ENCODE measurements around the gene NFATC2. TPM values are rescaled to one million over a fixed set of nuclear protein-coding genes. Genes with fewer than 3 reads are reported as not detected.
"Not testable (repeated sequence)": the region's sequence is repeated elsewhere in the genome, so short reads cannot be mapped to it uniquely, and the experiment has no call there.

Gene NFATC2
- total RNA-seq, 4 donors from 2014 or later: 1.6 to 3.9 (median 2.8) TPM

- DNase-seq: peak; percentile 35 to 45
- TF ChIP-seq POLR2A (IDR thresholded peaks at IDR 0.05): peak in 1 of 2 donors; percentile 2
- no peak for TF ChIP-seq CTCF (IDR thresholded peaks at IDR 0.05 in 4 of 5, conservative IDR thresholded peaks at IDR 0.05 in 1 of 5)
- intact Hi-C loops (cut with DNase I; ENCODE audit: low total_unique reads): loop anchor here (5.0 kb wide), 2 partner anchors 34 to 124 kb away; no protein-coding TSS in a partner anchor
- H3K9me3 ChIP-seq: no peaks in the 10 kb centered on the region
- H3K36me3 ChIP-seq: no peaks in the 10 kb centered on the region
- H3K4me3 ChIP-seq: peak overlapping the region; percentile 33 to 45 (median 40)
- H3K27ac ChIP-seq: peak overlapping the region; percentile 75 to 89 (median 88)
- in situ Hi-C loops (cut with MboI; ENCODE audit: low sequenced_read_pairs in 4 of 4): no loop called here
- H3K4me1 ChIP-seq: peaks cover 22 to 40% of the 10 kb centered on the region in 2 donors
- ATAC-seq: peak; percentile 46 to 57
- H3K27me3 ChIP-seq: no peaks in the 10 kb centered on the region
Observed at GRCh38 chr20:51570739-51571459, 28.4 kb upstream of the NFATC2 start.

GRCh38 chr20:51569815-51570738, 27.6 kb upstream of the NFATC2 start:
- intact Hi-C loops (cut with DNase I; ENCODE audit: low total_unique reads): loop anchor here (5.0 kb wide), 2 partner anchors 33 to 123 kb away; no protein-coding TSS in a partner anchor
- Histone ChIP-seq H3K4me3 (peak overlapping the region; percentile 33 to 45 (median 40)), H3K9me3 (no peaks in the 10 kb centered on the region), H3K4me1 (peaks cover 29 to 45% of the 10 kb centered on the region in 2 donors), H3K36me3 (no peaks in the 10 kb centered on the region), H3K27me3 (no peaks in the 10 kb centered on the region), H3K27ac (peak overlapping the region; percentile 75 to 89 (median 88))
- ATAC-seq (peak; percentile 88 to 93), DNase-seq (peak; percentile 71 to 89)
- in situ Hi-C loops (cut with MboI; ENCODE audit: low sequenced_read_pairs in 4 of 4): loop anchor here in 1 of 4 donors (10.0 kb wide), 1 partner anchor 115 kb away; no protein-coding TSS in a partner anchor
- TF ChIP-seq CTCF (IDR thresholded peaks at IDR 0.05 in 4 of 5, conservative IDR thresholded peaks at IDR 0.05 in 1 of 5): no peak
- TF ChIP-seq POLR2A (IDR thresholded peaks at IDR 0.05): peak; percentile 26 to 29

- H3K9me3 ChIP-seq; intact Hi-C loops (cut with DNase I; ENCODE audit: low total_unique reads); H3K27me3 ChIP-seq; ATAC-seq; H3K36me3 ChIP-seq; DNase-seq; H3K4me3 ChIP-seq: not testable (repeated sequence)
- Histone ChIP-seq H3K27ac (peak overlapping the region in 1 of 4 donors; percentile 89), H3K4me1 (peaks cover 23 to 42% of the 10 kb centered on the region in 2 donors)
- in situ Hi-C loops (cut with MboI; ENCODE audit: low sequenced_read_pairs in 4 of 4): loop anchor here in 1 of 4 donors (10.0 kb wide), 1 partner anchor 114 kb away; no protein-coding TSS in a partner anchor
Observed at GRCh38 chr20:51568533-51568932, 26.0 kb upstream of the NFATC2 start.

GRCh38 chr20:51567622-51568021, 25.1 kb upstream of the NFATC2 start:
- no peaks in the 10 kb centered on the region for H3K9me3 ChIP-seq
- in situ Hi-C loops (cut with MboI; ENCODE audit: low sequenced_read_pairs in 4 of 4) (loop anchor here in 1 of 4 donors (10.0 kb wide), 1 partner anchor 113 kb away; no protein-coding TSS in a partner anchor), intact Hi-C loops (cut with DNase I; ENCODE audit: low total_unique reads) (no loop called here)
- no peaks in the 10 kb centered on the region for H3K36me3 ChIP-seq
- no peak overlapping the region for H3K27ac ChIP-seq
- no peak overlapping the region for H3K4me3 ChIP-seq
- H3K4me1 ChIP-seq: peaks cover 24 to 42% of the 10 kb centered on the region in 2 donors
- no peak for TF ChIP-seq CTCF (IDR thresholded peaks at IDR 0.05 in 4 of 5, conservative IDR thresholded peaks at IDR 0.05 in 1 of 5)
- TF ChIP-seq POLR2A (IDR thresholded peaks at IDR 0.05): no peak
- no peak for DNase-seq
- ATAC-seq: no peak
- H3K27me3 ChIP-seq: no peaks in the 10 kb centered on the region
